H1 (cell line): ENCODE data around the gene FAM240A. TPM values are rescaled to one million over a fixed set of nuclear protein-coding genes. Genes with fewer than 3 reads are reported as not detected.

Source experiments
- CTCF ChIA-PET: fragments of 300-600 bp; sonication (Branson Sonifier 250); formaldehyde crosslinking; loops from one replicate; lab custom pipeline; 2021; ENCODE audit not compliant: partially characterized antibody; lab: Charles Lee
- POLR2A ChIA-PET: fragments of 300-600 bp; sonication (Branson Sonifier 250); formaldehyde crosslinking; loops from one replicate; lab custom pipeline; 2021; ENCODE audit warnings: inconsistent platforms; ENCODE audit not compliant: partially characterized antibody; lab: Charles Lee
- DNase-seq, 2 experiments: peaks; one replicate each; pipeline versions ENCODE4 v3.0.0 to v3.0.0-alpha.2; 2010 to 2022; ENCODE audit warnings: low spot score in 2 of 2, low read depth in 1 of 2, mixed read lengths in 1 of 2
- FAIRE-seq: peaks from 2 replicates; lab custom pipeline; 2011; peaks lifted over from hg19 to GRCh38; lab: Jason Lieb, UNC
- H2AFZ ChIP-seq: 2 replicates; pipeline ENCODE4 v1.8.1; 2012; ENCODE audit warnings: low read length, inconsistent platforms
- H2AK5ac ChIP-seq: 2 replicates; pipeline ENCODE4 v1.6.1; 2013; ENCODE audit warnings: low read depth, low read length
- H2BK120ac ChIP-seq: replicated peaks from 2 replicates; pipeline ENCODE3; 2013; ENCODE audit warnings: low read depth, low read length, inconsistent platforms
- H2BK12ac ChIP-seq: 2 replicates; pipeline ENCODE4 v1.6.1; 2013; ENCODE audit warnings: low read depth, low read length
- H2BK15ac ChIP-seq: 2 replicates; pipeline ENCODE4 v1.6.1; 2013; ENCODE audit warnings: low read length
- H2BK20ac ChIP-seq: 2 replicates; pipeline ENCODE4 v1.6.1; 2013; ENCODE audit warnings: low read length
- H2BK5ac ChIP-seq: 2 replicates; pipeline ENCODE4 v1.6.1; 2013; ENCODE audit warnings: low read depth, low read length
- H3K14ac ChIP-seq: 2 replicates; pipeline ENCODE4 v1.6.1; 2013; ENCODE audit warnings: inconsistent platforms; ENCODE audit not compliant: insufficient read length
- H3K18ac ChIP-seq: 2 replicates; pipeline ENCODE4 v1.6.1; 2013; ENCODE audit warnings: low read length; ENCODE audit errors: extremely low read depth
- H3K23ac ChIP-seq: 2 replicates; pipeline ENCODE4 v1.6.1; 2013; ENCODE audit warnings: inconsistent platforms; ENCODE audit not compliant: insufficient read length
- H3K23me2 ChIP-seq: 2 replicates; pipeline ENCODE4 v1.6.1; 2013; ENCODE audit warnings: low read depth, low read length
- H3K27ac ChIP-seq: 2 replicates; pipeline ENCODE4 v1.6.1; 2011; ENCODE audit warnings: low read depth, low read length, inconsistent platforms
- H3K27me3 ChIP-seq, 4 experiments: replicated peaks in 1 of 4; 1 replicate in 1 of 4; 2 replicates in 3 of 4; pipeline versions ENCODE4 v1.6.1 to v1.8.1; 2011 to 2013; ENCODE audit warnings: low read length in 3 of 4, mild to moderate bottlenecking in 3 of 4, inconsistent platforms in 2 of 4, mixed read lengths in 2 of 4, moderate library complexity in 1 of 4; ENCODE audit not compliant: control insufficient read depth in 3 of 4, insufficient read depth in 3 of 4; ENCODE audit errors: extremely low read depth in 1 of 4
- H3K36me3 ChIP-seq, 4 experiments: 2 replicates each; pipeline versions ENCODE4 v1.6.1 to v1.8.1; 2011 to 2013; ENCODE audit warnings: mild to moderate bottlenecking in 4 of 4, low read length in 3 of 4, moderate library complexity in 2 of 4, control low read depth in 1 of 4, inconsistent platforms in 1 of 4; ENCODE audit not compliant: insufficient read depth in 4 of 4, control insufficient read depth in 2 of 4
- H3K4ac ChIP-seq: replicated peaks from 2 replicates; pipeline ENCODE3; 2013; ENCODE audit warnings: low read length, low read depth, mixed read lengths, inconsistent platforms; ENCODE audit not compliant: insufficient read length
- H3K4me1 ChIP-seq, 4 experiments: replicated peaks in 1 of 4; 1 replicate in 1 of 4; 2 replicates in 3 of 4; pipeline versions ENCODE4 v1.6.1 to v1.8.1; 2011 to 2013; ENCODE audit warnings: low read length in 3 of 4, inconsistent platforms in 2 of 4, mixed read lengths in 1 of 4; ENCODE audit not compliant: insufficient read depth in 4 of 4, control insufficient read depth in 3 of 4
- H3K4me2 ChIP-seq, 2 experiments: 2 replicates each; pipeline versions ENCODE4 v1.6.1 to v1.8.1; 2011 to 2013; ENCODE audit warnings: low read depth in 2 of 2, low read length in 2 of 2, control low read depth in 1 of 2, inconsistent platforms in 1 of 2, mild to moderate bottlenecking in 1 of 2; ENCODE audit not compliant: insufficient read depth in 1 of 2
- H3K4me3 ChIP-seq, 4 experiments: fragments of 200-600, 300-600 bp in 1 of 4; sonication (generic), shearing (Covaris generic), sonication (Bioruptor Twin) in 1 of 4; 2 replicates each; pipeline versions ENCODE4 v1.5.1 to v1.8.1; 2011 to 2016; ENCODE audit warnings: low read length in 4 of 4, low read depth in 3 of 4, control low read depth in 2 of 4, inconsistent platforms in 2 of 4, mild to moderate bottlenecking in 2 of 4, mixed read lengths in 1 of 4, moderate library complexity in 1 of 4; ENCODE audit not compliant: insufficient read depth in 2 of 4; ENCODE audit errors: extremely low read depth in 1 of 4
- H3K56ac ChIP-seq: replicated peaks from 2 replicates; pipeline ENCODE3; 2013; ENCODE audit warnings: low read depth, mild to moderate bottlenecking, mixed read lengths, low read length, inconsistent platforms; ENCODE audit not compliant: insufficient read length
- H3K79me1 ChIP-seq: 2 replicates; pipeline ENCODE4 v1.6.1; 2013; ENCODE audit warnings: low read depth, low read length, control low read depth
- H3K79me2 ChIP-seq, 2 experiments: 2 replicates each; pipeline versions ENCODE4 v1.6.1 to v1.8.1; 2012 to 2013; ENCODE audit warnings: low read length in 2 of 2, mild to moderate bottlenecking in 2 of 2, inconsistent platforms in 1 of 2; ENCODE audit not compliant: insufficient read depth in 2 of 2, control insufficient read depth in 1 of 2
- H3K9ac ChIP-seq, 4 experiments: replicated peaks in 1 of 4; 1 replicate in 1 of 4; 2 replicates in 3 of 4; pipeline versions ENCODE4 v1.6.1 to v1.8.1; 2011 to 2013; ENCODE audit warnings: low read depth in 3 of 4, low read length in 3 of 4, control low read depth in 2 of 4, mild to moderate bottlenecking in 2 of 4, moderate library complexity in 2 of 4, inconsistent platforms in 1 of 4; ENCODE audit errors: extremely low read depth in 1 of 4
- H3K9me3 ChIP-seq, 2 experiments: 2 replicates each; pipeline versions ENCODE4 v1.6.1 to v1.8.1; 2012 to 2013; ENCODE audit warnings: mild to moderate bottlenecking in 2 of 2, moderate library complexity in 2 of 2, control low read depth in 1 of 2, inconsistent platforms in 1 of 2, low read depth in 1 of 2, low read length in 1 of 2, mixed read lengths in 1 of 2; ENCODE audit not compliant: insufficient read depth in 2 of 2
- H4K20me1 ChIP-seq, 2 experiments: replicated peaks in 1 of 2; 2 replicates each; pipeline versions ENCODE3 to v1.8.1; 2011 to 2013; ENCODE audit warnings: inconsistent platforms in 2 of 2, low read length in 2 of 2, mild to moderate bottlenecking in 1 of 2; ENCODE audit not compliant: insufficient read depth in 2 of 2, control insufficient read depth in 1 of 2
- H4K5ac ChIP-seq: 2 replicates; pipeline ENCODE4 v1.6.1; 2013; ENCODE audit warnings: low read length, low read depth, mixed read lengths, inconsistent platforms; ENCODE audit not compliant: insufficient read length
- H4K8ac ChIP-seq: 2 replicates; pipeline ENCODE4 v1.8.0; 2013; ENCODE audit warnings: mild to moderate bottlenecking, moderate library complexity, low read length, inconsistent platforms; ENCODE audit not compliant: insufficient read depth; ENCODE audit errors: extremely low read depth
- H4K91ac ChIP-seq: replicated peaks from 2 replicates; pipeline ENCODE3; 2013; ENCODE audit warnings: low read length, mixed read lengths, inconsistent platforms; ENCODE audit not compliant: insufficient read length
- E2F6 ChIP-seq: IDR thresholded peaks from 2 replicates; pipeline ENCODE4 v1.6.1; 2012; ENCODE audit warnings: inconsistent platforms
- GABPA ChIP-seq: IDR thresholded peaks from 2 replicates; pipeline ENCODE4 v1.6.1; 2011; ENCODE audit warnings: mild to moderate bottlenecking, low read length, moderate library complexity, borderline replicate concordance; ENCODE audit not compliant: insufficient read depth
- KDM4A ChIP-seq: IDR thresholded peaks from one replicate; pipeline ENCODE4 v1.7.1; 2012; ENCODE audit warnings: low read depth, mild to moderate bottlenecking, moderate library complexity, low read length, inconsistent platforms; ENCODE audit not compliant: severe bottlenecking
- WGBS, 2 experiments: shearing (Covaris generic) in 1 of 2; methylation state at CpG; one replicate each; pipeline versions ENCODE4 v1.1.6 to v1.1.7; 2013 to 2015; ENCODE audit warnings: low lambda C conversion rate in 2 of 2, mixed read lengths in 2 of 2, inconsistent platforms in 1 of 2, low coverage in 1 of 2, missing lambda C conversion rate in 1 of 2; ENCODE audit not compliant: insufficient replicate concordance in 2 of 2, insufficient coverage in 1 of 2, insufficient read length in 1 of 2; ENCODE audit errors: extremely low coverage in 1 of 2, missing lambda C conversion rate in 1 of 2; 5-methylcytosine and 5-hydroxymethylcytosine counted together
- polyA plus RNA-seq, 7 experiments: library from polyadenylated mRNA; depleted of rRNA in 3 of 7; stranded (reverse) in 5 of 7; unstranded in 2 of 7; fragments of >200 nt in 5 of 7; fragments of 200-250 nt in 2 of 7; gene quantifications; 1 replicate in 5 of 7; 2 replicates in 1 of 7; 4 replicates in 1 of 7; pipeline versions ENCODE4 v1.2.1 to v1.2.3, GENCODE V29; 2011 to 2013; ENCODE audit warnings: missing spikeins in 2 of 7, mixed read lengths in 2 of 7
- total RNA-seq: library from RNA; stranded (reverse); fragmentation: NEBNext Ultra II Directional; extraction: Animal tissue kit (Norgen Biotek cat#: 25700); gene quantifications from 2 replicates; pipeline ENCODE4 v1.2.1, GENCODE V29; 2021

Gene FAM240A
- total and polyA plus RNA-seq, 2 of the 8 experiments (the other 6 are each of a cell fraction or from before 2014, with no cell fraction given) = 0.08 TPM; not detected in 1

- H2AFZ ChIP-seq = no peak overlapping the region
- no peaks in the 10 kb centered on the region for H4K20me1 ChIP-seq
- H2AK5ac ChIP-seq = no peak overlapping the region
- H3K23ac ChIP-seq = no peak overlapping the region
- TF ChIP-seq GABPA (no peak), KDM4A (no peak), E2F6 (no peak)
- 0 out of 2 replicates have a peak overlapping the region, but pooled peaks have one; percentile 29 for H2BK15ac ChIP-seq
- no peak overlapping the region for H3K9ac ChIP-seq
- no peak overlapping the region for H4K91ac ChIP-seq
- H4K5ac ChIP-seq = no peak overlapping the region
- no peaks in the 10 kb centered on the region for H3K36me3 ChIP-seq
- no peaks in the 10 kb centered on the region; the same call in 1 of the 2 replicates for H3K23me2 ChIP-seq
- H3K79me1 ChIP-seq = no peaks in the 10 kb centered on the region
- H2BK12ac ChIP-seq = no peak overlapping the region
- 0 out of 2 replicates have a peak overlapping the region, but pooled peaks have one; percentile 36 for H3K18ac ChIP-seq
- H4K8ac ChIP-seq = no peak overlapping the region
- no peak overlapping the region for H3K4ac ChIP-seq
- no peak overlapping the region for H2BK20ac ChIP-seq
- no peaks in the 10 kb centered on the region for H3K27me3 ChIP-seq
- peak in 1 of 2 experiments; percentile 42 for DNase-seq
- no peak overlapping the region for H3K4me2 ChIP-seq
- H3K4me1 ChIP-seq = peaks cover 4 to 14% (median 6%) of the 10 kb centered on the region in 4 experiments; a peak in 6 of 7 replicates
- H3K27ac ChIP-seq = no peak overlapping the region
- H3K56ac ChIP-seq = no peak overlapping the region
- no peak overlapping the region for H3K14ac ChIP-seq
- no peak for FAIRE-seq
- H3K79me2 ChIP-seq = no peaks in the 10 kb centered on the region
- POLR2A ChIA-PET = interaction anchor here (0.7 to 6.3 kb wide), 4 partner anchors 13 to 130 kb away, joined by 3 to 64 read pairs (median 3); no protein-coding TSS in a partner anchor
- no peaks in the 10 kb centered on the region for H3K9me3 ChIP-seq
- CTCF ChIA-PET = interaction anchor here (0.8 to 3.8 kb wide), 11 partner anchors 12 to 238 kb away, joined by 3 to 15 read pairs (median 3); no protein-coding TSS in a partner anchor
- no peak overlapping the region for H2BK5ac ChIP-seq
- 82% methylated on average over 1 of the region's 1 CpG; no CpG with 5 or more reads in 1 of the 2 experiments for WGBS, 2 experiments
- no peak overlapping the region for H2BK120ac ChIP-seq
- no peak overlapping the region for H3K4me3 ChIP-seq
These were observed 20.5 kb downstream of the FAM240A start for GRCh38 chr3:46632792-46633191.
